Activated naive CD8-positive, alpha-beta T cell treated with anti-CD3 and anti-CD28 coated beads, Interleukin-2, amount 50 U/mL, for 24 hours (primary cell): Measurements from ENCODE around the gene ELMO1.

Experiments used
- ATAC-seq: fragments of 150-1000 bp; cut with Tn5 transposase; one replicate; pipeline ENCODE4 v1.10.0; 2021
- DNase-seq: peaks from one replicate; pipeline ENCODE4 v3.0.0; 2021
- H3K27ac Mint-ChIP-seq: one replicate; pipeline ENCODE4 v1.8.0; 2021; ENCODE audit warnings: mild to moderate bottlenecking, mixed read lengths
- H3K27me3 Mint-ChIP-seq: one replicate; pipeline ENCODE4 v1.8.0; 2021; ENCODE audit warnings: mixed read lengths
- H3K36me3 Mint-ChIP-seq: one replicate; pipeline ENCODE4 v1.8.0; 2021; ENCODE audit warnings: low read depth, mixed read lengths
- H3K4me1 Mint-ChIP-seq: one replicate; pipeline ENCODE4 v1.8.0; 2021; ENCODE audit warnings: mixed read lengths
- H3K4me3 Mint-ChIP-seq: one replicate; pipeline ENCODE4 v1.8.0; 2021; ENCODE audit warnings: mild to moderate bottlenecking, moderate library complexity, mixed read lengths
- H3K9me3 Mint-ChIP-seq: one replicate; pipeline ENCODE4 v1.8.0; 2021; ENCODE audit warnings: mixed read lengths

The ELMO1 gene

DNA sequence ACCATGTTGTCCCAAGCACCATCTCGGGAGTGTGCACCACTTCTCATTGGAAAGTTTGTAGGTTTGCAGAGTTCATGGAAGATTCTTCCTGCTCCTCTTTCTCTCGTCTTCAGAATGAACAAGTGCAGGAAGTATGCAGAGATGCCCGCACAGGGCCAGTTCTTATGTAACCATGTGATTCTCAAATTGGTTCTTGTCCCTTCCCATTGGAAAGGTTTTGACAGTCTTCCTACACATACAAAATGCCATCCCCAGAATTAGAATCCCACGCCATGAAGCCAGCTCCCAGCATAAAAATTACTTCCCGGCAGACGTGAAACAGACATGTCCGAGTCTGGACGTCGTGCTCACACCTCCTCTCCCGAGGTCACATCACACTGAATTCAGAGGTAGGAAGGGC is 251.6 kb downstream of the ELMO1 start:
- Mint-ChIP-seq H3K36me3 (peaks cover 12% of the 10 kb centered on the region), H3K4me1 (no peaks in the 10 kb centered on the region), H3K9me3 (no peaks in the 10 kb centered on the region), H3K4me3 (no peak overlapping the region), H3K27ac (no peak overlapping the region), H3K27me3 (no peaks in the 10 kb centered on the region)
- DNase-seq (no peak), ATAC-seq (no peak)

DNA sequence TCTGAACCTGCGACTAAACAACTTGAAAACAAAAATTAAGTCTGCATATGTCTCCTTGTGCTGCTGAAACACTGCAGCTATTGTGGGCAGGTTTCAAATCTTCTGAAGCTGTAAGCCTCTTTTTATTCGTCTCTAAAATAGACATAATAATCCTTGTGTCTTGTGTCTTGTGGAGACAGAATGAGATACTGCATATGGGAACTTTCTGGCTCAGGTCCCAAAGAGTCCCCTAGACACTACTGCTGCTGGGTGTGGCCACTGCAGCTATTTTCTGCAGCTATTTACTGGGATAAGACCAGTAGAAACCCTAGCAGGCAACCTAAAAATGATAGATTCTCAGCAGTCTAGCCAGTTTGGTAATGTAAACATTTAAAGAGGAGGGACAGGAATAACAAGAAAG is 252.0 kb downstream of the ELMO1 start:
- no peak for DNase-seq
- H3K27me3 Mint-ChIP-seq = no peaks in the 10 kb centered on the region
- H3K36me3 Mint-ChIP-seq = peaks cover 16% of the 10 kb centered on the region
- no peak overlapping the region for H3K27ac Mint-ChIP-seq
- no peak overlapping the region for H3K4me3 Mint-ChIP-seq
- H3K9me3 Mint-ChIP-seq = no peaks in the 10 kb centered on the region
- no peaks in the 10 kb centered on the region for H3K4me1 Mint-ChIP-seq
- no peak for ATAC-seq

DNA sequence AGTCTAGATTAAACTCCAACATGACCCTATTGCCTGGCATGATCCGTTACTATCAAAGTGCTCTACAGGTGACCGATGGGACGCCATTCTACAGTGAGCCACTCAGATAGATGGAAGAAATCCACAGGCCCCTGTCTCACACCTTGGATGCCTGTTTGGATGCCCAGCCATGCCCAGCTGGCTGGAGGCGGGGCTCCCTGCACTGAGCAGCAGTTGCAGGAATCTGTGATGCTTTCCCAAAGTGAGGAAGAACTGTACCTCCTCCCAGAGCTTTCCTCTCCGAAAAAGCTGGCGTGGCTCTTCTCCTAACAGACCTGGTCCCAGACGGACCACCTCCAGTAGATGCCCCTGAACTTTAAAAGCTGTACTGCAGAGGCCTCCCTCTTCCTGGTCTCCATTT is 253.3 kb downstream of the ELMO1 start:
- Mint-ChIP-seq H3K4me1 (no peaks in the 10 kb centered on the region), H3K9me3 (no peaks in the 10 kb centered on the region), H3K36me3 (peaks cover 16% of the 10 kb centered on the region), H3K27ac (no peak overlapping the region), H3K4me3 (no peak overlapping the region), H3K27me3 (no peaks in the 10 kb centered on the region)
- no peak for ATAC-seq
- no peak for DNase-seq

DNA sequence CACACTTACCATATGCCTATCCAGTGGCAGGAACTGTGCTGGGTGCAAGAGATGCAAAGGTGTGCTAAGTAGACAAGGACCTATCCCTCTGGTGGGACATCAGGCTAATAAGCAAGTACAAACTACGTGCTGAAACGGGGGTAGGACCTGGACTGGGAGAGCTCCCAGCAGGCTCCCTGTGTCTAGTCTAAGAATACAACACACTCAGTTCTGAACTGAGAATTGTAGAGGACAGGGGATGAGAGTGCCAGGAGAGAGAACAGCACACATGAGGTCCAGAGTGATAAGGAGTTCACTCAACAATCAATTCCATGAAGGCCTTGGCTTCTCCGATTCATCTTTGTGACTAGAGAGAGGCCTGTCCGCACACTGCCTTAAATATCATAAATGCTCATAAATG is 253.7 kb downstream of the ELMO1 start:
- no peaks in the 10 kb centered on the region for H3K9me3 Mint-ChIP-seq
- ATAC-seq (no peak), DNase-seq (no peak)
- no peak overlapping the region for H3K4me3 Mint-ChIP-seq
- H3K36me3 Mint-ChIP-seq = peaks cover 16% of the 10 kb centered on the region
- H3K27me3 Mint-ChIP-seq = no peaks in the 10 kb centered on the region
- no peaks in the 10 kb centered on the region for H3K4me1 Mint-ChIP-seq
- no peak overlapping the region for H3K27ac Mint-ChIP-seq

DNA sequence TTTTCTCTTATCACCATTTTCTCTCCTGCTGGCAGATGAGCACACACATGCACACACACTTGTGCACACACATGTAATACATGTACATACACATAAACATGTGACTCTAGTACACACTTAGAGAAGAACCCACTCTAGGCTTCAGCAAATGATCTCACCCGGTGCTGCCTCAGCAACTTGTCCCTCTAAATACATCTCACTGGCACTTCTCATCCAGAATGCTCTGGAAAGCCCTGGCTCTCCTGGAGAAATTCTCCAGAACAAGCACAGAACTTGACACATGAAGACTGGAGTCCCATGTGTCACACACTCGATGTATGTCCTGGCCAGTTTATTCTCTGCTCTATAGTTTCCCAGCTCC is 254.9 kb downstream of the ELMO1 start:
- DNase-seq (no peak), ATAC-seq (no peak)
- no peaks in the 10 kb centered on the region for H3K9me3 Mint-ChIP-seq
- no peaks in the 10 kb centered on the region for H3K27me3 Mint-ChIP-seq
- H3K36me3 Mint-ChIP-seq = peaks cover 16% of the 10 kb centered on the region
- no peak overlapping the region for H3K4me3 Mint-ChIP-seq
- H3K4me1 Mint-ChIP-seq = no peaks in the 10 kb centered on the region
- H3K27ac Mint-ChIP-seq = peak overlapping the region; percentile 4

DNA sequence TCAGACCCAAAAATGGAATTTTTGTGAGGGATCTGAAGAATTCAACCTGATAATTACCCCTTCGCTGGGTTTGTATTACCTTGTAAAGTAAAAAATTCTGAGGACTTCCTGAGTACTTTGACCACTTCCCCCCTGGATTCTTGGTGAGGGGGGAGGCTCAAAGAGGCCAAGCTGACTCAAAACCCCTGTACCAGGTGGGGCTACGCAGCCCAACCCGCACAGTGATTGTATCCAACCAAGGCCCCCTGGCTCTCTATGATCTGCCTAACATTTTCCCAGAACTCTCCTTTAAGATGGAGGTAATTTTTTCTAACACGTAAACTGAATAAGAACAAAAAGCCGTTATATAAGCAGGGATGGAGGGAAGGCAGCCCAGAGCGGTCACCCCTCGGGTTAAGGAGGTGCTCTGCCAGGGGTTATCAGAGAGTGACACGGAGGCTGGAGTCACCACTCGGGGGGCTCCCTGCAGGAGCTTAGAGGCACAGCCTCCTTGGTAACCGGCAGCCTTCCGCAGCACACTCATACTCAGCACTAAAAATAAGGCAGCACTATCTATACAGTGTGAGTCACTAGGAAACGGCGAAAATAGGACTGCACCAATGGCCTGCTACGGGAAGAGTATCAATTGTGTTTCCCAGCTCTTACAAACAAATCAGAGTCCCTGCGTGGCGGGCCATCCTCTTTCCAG is 255.4 kb downstream of the ELMO1 start:
- no peak overlapping the region for H3K4me3 Mint-ChIP-seq
- ATAC-seq (no peak), DNase-seq (no peak)
- peaks cover 16% of the 10 kb centered on the region for H3K36me3 Mint-ChIP-seq
- no peaks in the 10 kb centered on the region for H3K27me3 Mint-ChIP-seq
- H3K9me3 Mint-ChIP-seq = no peaks in the 10 kb centered on the region
- no peaks in the 10 kb centered on the region for H3K4me1 Mint-ChIP-seq
- peak overlapping the region; percentile 4 for H3K27ac Mint-ChIP-seq

DNA sequence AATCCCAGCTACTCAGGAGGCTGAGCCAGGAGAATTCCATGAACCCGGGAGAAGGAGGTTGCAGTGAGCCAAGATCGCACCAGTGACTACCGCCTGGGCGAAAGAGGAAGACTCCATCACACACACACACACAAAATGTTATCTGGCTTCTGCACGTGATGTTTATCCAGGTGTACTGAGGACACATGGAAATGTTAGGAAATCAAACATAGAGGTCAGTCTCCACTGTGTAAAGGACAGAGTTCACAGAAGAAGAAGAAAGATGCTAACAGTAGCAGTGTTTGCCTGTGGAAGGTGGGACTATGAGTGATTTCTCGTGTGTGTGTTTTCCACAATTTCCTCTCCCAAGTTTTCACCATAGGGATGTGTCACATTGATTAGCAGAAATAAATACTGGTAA is 256.9 kb downstream of the ELMO1 start:
- Mint-ChIP-seq H3K4me3 (no peak overlapping the region), H3K4me1 (peaks cover 3% of the 10 kb centered on the region), H3K27ac (no peak overlapping the region), H3K9me3 (no peaks in the 10 kb centered on the region), H3K36me3 (peaks cover 10% of the 10 kb centered on the region), H3K27me3 (no peaks in the 10 kb centered on the region)
- ATAC-seq (no peak), DNase-seq (no peak)

DNA sequence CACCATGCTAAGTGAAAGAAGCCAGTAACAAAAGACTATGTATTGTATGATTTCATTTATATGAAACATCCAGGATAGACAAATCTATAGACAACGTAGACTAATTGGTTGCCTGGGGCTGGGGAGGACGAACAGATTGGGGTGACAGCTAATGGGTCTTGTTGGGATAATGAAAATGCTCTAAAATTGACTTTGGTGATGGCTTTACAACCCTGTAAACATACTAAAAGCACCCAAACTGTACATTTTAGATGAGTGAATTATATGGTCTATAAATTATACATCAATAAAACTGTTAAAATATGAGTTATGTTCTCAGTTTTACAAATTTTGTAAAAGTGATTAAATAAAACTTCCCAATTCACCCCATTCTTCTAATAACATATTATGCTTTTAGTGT is 261.5 kb downstream of the ELMO1 start:
- no peaks in the 10 kb centered on the region for H3K27me3 Mint-ChIP-seq
- H3K4me3 Mint-ChIP-seq = no peak overlapping the region
- DNase-seq (no peak), ATAC-seq (no peak)
- peaks cover 8% of the 10 kb centered on the region for H3K4me1 Mint-ChIP-seq
- peaks cover 7% of the 10 kb centered on the region for H3K36me3 Mint-ChIP-seq
- no peaks in the 10 kb centered on the region for H3K9me3 Mint-ChIP-seq
- no peak overlapping the region for H3K27ac Mint-ChIP-seq

DNA sequence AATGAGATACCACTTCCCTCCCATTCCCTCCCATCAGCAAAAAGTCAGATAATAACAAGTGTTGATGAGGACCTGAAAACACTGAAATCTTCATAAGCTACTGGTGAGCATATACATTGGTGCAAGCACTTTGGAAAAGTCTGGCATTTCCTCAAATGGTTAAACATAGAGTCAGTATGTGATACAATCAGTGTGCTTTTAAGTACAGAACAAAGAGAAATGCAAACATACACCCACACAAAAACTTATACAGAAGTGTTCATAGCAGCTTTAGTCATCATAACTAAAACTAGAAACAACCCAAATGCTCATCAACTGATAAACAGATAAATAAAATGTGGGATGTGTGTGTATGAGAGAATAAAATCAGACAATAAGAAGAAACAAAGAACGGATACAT is 261.9 kb downstream of the ELMO1 start:
- H3K4me1 Mint-ChIP-seq = peaks cover 8% of the 10 kb centered on the region
- no peak overlapping the region for H3K27ac Mint-ChIP-seq
- DNase-seq = no peak
- H3K4me3 Mint-ChIP-seq = no peak overlapping the region
- H3K36me3 Mint-ChIP-seq = peaks cover 4% of the 10 kb centered on the region
- H3K27me3 Mint-ChIP-seq = no peaks in the 10 kb centered on the region
- peak; percentile 36 for ATAC-seq
- no peaks in the 10 kb centered on the region for H3K9me3 Mint-ChIP-seq

DNA sequence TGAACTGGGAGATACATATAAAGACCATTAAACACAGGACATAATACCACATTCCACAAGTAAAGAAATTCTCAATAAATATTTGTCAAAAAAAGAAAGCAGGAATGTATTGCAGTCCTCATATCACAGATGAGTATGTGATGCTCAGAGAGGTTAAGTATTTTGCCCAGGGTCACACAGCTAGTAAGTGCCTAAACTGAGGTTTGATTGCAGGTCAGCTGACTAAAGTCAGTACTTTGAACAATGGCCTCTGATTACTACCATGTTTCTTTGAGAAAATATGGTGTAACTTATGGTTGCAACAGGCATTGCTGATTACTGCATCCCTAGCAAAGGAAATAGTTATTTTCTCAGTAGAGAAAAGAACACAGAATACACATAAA is 267.1 kb downstream of the ELMO1 start:
- no peaks in the 10 kb centered on the region for H3K27me3 Mint-ChIP-seq
- DNase-seq = no peak
- H3K4me3 Mint-ChIP-seq = no peak overlapping the region
- no peak overlapping the region for H3K27ac Mint-ChIP-seq
- peaks cover 24% of the 10 kb centered on the region for H3K36me3 Mint-ChIP-seq
- H3K9me3 Mint-ChIP-seq = no peaks in the 10 kb centered on the region
- ATAC-seq = no peak
- peaks cover 6% of the 10 kb centered on the region for H3K4me1 Mint-ChIP-seq

DNA sequence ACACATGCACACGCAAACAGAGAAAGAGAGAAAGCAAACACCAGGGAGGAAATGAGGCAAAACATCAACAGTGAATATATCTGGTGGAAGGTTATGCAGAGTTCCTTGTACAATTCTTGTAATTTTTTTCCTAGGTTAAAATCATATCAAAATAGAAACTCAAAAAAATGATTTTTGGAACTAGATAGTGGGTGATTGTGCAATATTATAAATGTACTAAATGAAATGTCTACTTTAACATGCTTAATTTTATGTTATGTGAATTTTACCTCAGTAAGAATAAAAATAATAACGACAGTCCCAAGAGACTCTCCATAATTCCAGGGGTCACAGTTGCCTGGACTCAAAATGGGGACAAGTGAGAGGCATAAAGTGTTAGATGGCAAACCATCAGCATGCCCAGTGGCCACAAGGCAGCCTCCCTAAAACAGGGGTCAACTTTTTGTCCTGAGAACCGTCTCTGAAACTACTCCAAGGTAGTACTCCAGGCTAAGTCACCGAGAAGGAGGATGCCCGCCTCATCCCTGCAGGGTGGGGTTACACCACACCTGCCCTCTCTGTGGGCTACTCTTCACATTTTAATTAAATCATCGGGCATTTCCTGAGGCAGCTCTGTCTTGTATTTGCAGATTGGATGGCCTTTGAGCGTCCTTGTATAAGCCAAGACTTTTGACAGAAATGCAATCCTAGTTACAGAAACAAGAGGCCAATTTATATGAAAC is 267.7 kb downstream of the ELMO1 start:
- Mint-ChIP-seq H3K9me3 (no peaks in the 10 kb centered on the region), H3K4me3 (no peak overlapping the region), H3K4me1 (peaks cover 8% of the 10 kb centered on the region), H3K27me3 (no peaks in the 10 kb centered on the region), H3K36me3 (peaks cover 27% of the 10 kb centered on the region), H3K27ac (no peak overlapping the region)
- DNase-seq (no peak), ATAC-seq (no peak)

DNA sequence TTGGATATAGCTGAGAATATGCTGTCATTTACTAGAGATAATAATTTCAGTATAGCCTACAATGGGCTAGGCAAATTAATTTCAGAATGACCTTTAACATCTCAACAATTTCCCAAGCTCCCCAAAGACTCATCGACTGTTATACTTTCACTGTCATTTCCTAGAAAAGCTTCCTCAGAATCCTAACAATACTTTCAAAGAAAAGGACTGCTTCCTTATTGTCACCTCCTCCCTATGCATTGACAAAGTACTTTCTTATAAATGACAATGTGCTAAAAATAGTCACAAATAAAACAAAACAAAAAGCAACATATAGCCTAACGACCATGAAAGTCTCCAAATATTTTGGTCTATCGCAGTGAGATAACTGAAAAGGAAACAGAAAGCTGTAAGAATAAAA is 272.6 kb downstream of the ELMO1 start:
- Mint-ChIP-seq H3K27me3 (no peaks in the 10 kb centered on the region), H3K9me3 (no peaks in the 10 kb centered on the region), H3K4me1 (peaks cover 6% of the 10 kb centered on the region), H3K4me3 (no peak overlapping the region), H3K27ac (peak overlapping the region; percentile 7), H3K36me3 (peaks cover 44% of the 10 kb centered on the region)
- ATAC-seq (no peak), DNase-seq (no peak)

DNA sequence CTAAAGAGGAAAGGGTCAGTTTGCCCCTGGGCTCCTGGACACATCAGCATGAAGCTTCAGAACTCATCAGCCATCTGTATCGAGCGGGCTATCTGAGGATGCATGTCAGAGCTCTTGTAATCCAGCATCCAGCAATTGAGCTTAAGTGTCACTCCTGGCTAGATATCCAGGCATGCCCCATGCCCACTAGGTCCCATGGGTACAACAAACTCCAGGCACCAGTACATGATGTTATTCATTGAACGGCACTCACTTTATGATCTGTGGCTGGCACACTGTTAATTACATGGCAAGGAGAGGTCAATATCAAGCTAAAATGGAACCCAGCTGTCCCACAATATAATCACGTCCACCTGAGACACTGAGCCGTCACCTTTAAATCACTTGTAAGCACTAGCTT is 274.2 kb downstream of the ELMO1 start:
- no peak for ATAC-seq
- Mint-ChIP-seq H3K36me3 (peaks cover 43% of the 10 kb centered on the region), H3K9me3 (no peaks in the 10 kb centered on the region), H3K27me3 (no peaks in the 10 kb centered on the region), H3K4me3 (no peak overlapping the region), H3K27ac (no peak overlapping the region), H3K4me1 (peaks cover 6% of the 10 kb centered on the region)
- DNase-seq = no peak

DNA sequence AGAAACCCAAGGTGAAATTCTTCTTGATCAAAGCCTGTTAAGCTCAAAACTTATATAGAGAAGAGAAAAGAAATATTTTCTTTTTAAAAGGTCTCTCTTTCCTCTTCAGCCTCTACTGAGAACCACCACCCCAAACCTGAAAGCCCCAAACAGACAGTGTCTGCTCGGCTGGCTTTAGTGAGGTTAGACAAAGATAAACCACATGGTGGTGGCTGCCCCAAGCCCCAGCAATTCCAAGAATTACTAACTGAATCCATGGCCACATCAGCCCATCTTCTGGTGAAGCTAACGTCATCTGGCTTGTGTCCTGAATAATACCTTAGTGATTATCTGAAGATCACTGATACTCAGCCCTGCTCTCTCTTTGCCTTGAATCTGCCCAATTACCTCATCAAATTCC is 275.0 kb downstream of the ELMO1 start:
- no peak for ATAC-seq
- H3K27me3 Mint-ChIP-seq = no peaks in the 10 kb centered on the region
- H3K4me3 Mint-ChIP-seq = no peak overlapping the region
- H3K4me1 Mint-ChIP-seq = peaks cover 6% of the 10 kb centered on the region
- DNase-seq = no peak
- no peak overlapping the region for H3K27ac Mint-ChIP-seq
- no peaks in the 10 kb centered on the region for H3K9me3 Mint-ChIP-seq
- peaks cover 42% of the 10 kb centered on the region for H3K36me3 Mint-ChIP-seq

DNA sequence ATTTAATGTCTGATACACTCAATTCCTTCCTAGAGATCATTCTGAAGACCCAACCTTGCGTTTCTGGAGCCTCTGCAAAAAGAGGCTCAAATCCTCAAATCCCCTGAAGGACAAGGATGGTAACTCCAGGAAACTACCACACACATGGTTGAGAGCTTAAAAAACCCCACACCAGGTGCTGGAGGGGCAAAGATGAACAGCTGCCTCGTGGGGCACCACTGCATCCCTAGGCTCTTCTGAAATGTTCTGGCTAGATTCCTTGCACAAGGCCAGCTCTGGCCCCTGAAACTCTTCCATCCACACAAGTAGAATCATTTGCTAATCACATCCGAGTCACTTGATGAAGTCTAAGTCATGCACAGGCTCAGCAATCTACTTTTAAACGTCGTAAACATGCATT is 286.6 kb downstream of the ELMO1 start:
- H3K4me3 Mint-ChIP-seq = no peak overlapping the region
- H3K27ac Mint-ChIP-seq = no peak overlapping the region
- no peak for ATAC-seq
- no peaks in the 10 kb centered on the region for H3K9me3 Mint-ChIP-seq
- no peaks in the 10 kb centered on the region for H3K4me1 Mint-ChIP-seq
- no peak for DNase-seq
- no peaks in the 10 kb centered on the region for H3K27me3 Mint-ChIP-seq
- peaks cover 40% of the 10 kb centered on the region for H3K36me3 Mint-ChIP-seq

DNA sequence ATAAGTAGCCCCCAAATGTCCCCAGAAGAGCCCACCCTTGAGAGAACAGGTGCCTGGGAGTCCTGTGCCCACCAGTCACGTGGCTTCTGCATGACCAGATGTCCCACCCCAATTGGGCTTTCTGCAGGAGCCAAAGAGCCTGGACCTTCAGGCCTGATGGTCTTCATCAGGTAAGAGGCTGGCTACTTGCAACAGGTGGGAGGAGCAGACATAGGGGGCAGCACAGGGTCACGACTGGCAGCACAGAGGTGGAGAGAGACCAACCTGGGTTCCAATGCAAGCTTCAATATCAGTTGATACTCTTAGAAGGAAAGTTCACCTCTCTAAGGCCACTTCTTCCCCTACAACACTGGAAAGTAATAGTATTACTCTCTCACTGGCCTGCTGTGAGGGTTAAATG is 288.0 kb downstream of the ELMO1 start:
- Mint-ChIP-seq H3K36me3 (peaks cover 50% of the 10 kb centered on the region), H3K27ac (no peak overlapping the region), H3K27me3 (no peaks in the 10 kb centered on the region), H3K4me3 (no peak overlapping the region), H3K9me3 (peaks cover 6% of the 10 kb centered on the region), H3K4me1 (peaks cover 3% of the 10 kb centered on the region)
- no peak for ATAC-seq
- DNase-seq = no peak
